Neutrophil (primary cell): ENCODE results near the gene CLIP1.

Experiments
- H3K27ac ChIP-seq: fragments of 200-600 bp; sonication (generic); 2 replicates; pipeline ENCODE4 v1.5.1; 2016; ENCODE audit warnings: mild to moderate bottlenecking, moderate library complexity
- H3K27me3 ChIP-seq: fragments of 200-600 bp; sonication (generic); 2 replicates; pipeline ENCODE4 v1.6.0; 2016; ENCODE audit warnings: mild to moderate bottlenecking
- H3K36me3 ChIP-seq: fragments of 200-600 bp; sonication (generic); 2 replicates; pipeline ENCODE4 v1.5.1; 2017
- H3K4me1 ChIP-seq, 2 experiments: fragments of 200-600 bp in 1 of 2; sonication (generic) in 1 of 2; 1 replicate in 1 of 2; 2 replicates in 1 of 2; pipeline versions ENCODE4 v1.5.1 to v1.6.1; 2013 to 2016; ENCODE audit warnings: low read depth in 1 of 2, low read length in 1 of 2, mild to moderate bottlenecking in 1 of 2, moderate library complexity in 1 of 2; ENCODE audit not compliant: control insufficient read depth in 1 of 2, insufficient read depth in 1 of 2
- H3K4me3 ChIP-seq, 2 experiments: fragments of 200-600 bp in 1 of 2; sonication (generic) in 1 of 2; 1 replicate in 1 of 2; 2 replicates in 1 of 2; pipeline ENCODE4 v1.5.1; 2013 to 2016; ENCODE audit warnings: low read depth in 1 of 2, low read length in 1 of 2, mild to moderate bottlenecking in 1 of 2, moderate library complexity in 1 of 2
- H3K9me3 ChIP-seq: fragments of 200-600 bp; sonication (generic); 2 replicates; pipeline ENCODE4 v1.5.1; 2016
- CTCF ChIP-seq: fragments of 200-600 bp; sonication (generic); IDR thresholded peaks from 2 replicates; pipeline ENCODE4 v1.5.1; 2016; ENCODE audit warnings: antibody characterized with exemption

The CLIP1 gene

GRCh38 chr12:122303068-122303467, 119.4 kb downstream of the CLIP1 start:
- Histone ChIP-seq H3K9me3 (no peaks in the 10 kb centered on the region), H3K4me3 (no peak overlapping the region), H3K36me3 (peaks cover 72% of the 10 kb centered on the region), H3K27ac (no peak overlapping the region), H3K4me1 (no peaks in the 10 kb centered on the region), H3K27me3 (no peaks in the 10 kb centered on the region)
- TF ChIP-seq CTCF = no peak

- TF ChIP-seq CTCF = no peak
- H3K27ac ChIP-seq = no peak overlapping the region
- no peaks in the 10 kb centered on the region for H3K9me3 ChIP-seq
- H3K27me3 ChIP-seq = no peaks in the 10 kb centered on the region
- H3K36me3 ChIP-seq = peaks cover 54% of the 10 kb centered on the region
- H3K4me3 ChIP-seq = no peak overlapping the region
- no peaks in the 10 kb centered on the region for H3K4me1 ChIP-seq
These were observed 124.3 kb downstream of the CLIP1 start for GRCh38 chr12:122298071-122298748.

- no peak overlapping the region for H3K4me3 ChIP-seq
- H3K9me3 ChIP-seq = no peaks in the 10 kb centered on the region
- no peaks in the 10 kb centered on the region for H3K27me3 ChIP-seq
- H3K36me3 ChIP-seq = peaks cover 50% of the 10 kb centered on the region
- no peaks in the 10 kb centered on the region for H3K4me1 ChIP-seq
- no peak for TF ChIP-seq CTCF
- H3K27ac ChIP-seq = no peak overlapping the region
These were observed 125.0 kb downstream of the CLIP1 start for GRCh38 chr12:122297494-122297893.

- Histone ChIP-seq H3K27ac (no peak overlapping the region), H3K36me3 (peaks cover 56% of the 10 kb centered on the region), H3K4me3 (no peak overlapping the region), H3K9me3 (no peaks in the 10 kb centered on the region), H3K27me3 (no peaks in the 10 kb centered on the region), H3K4me1 (no peaks in the 10 kb centered on the region)
- TF ChIP-seq CTCF = no peak
These were observed 126.6 kb downstream of the CLIP1 start for GRCh38 chr12:122295877-122296276.

GRCh38 chr12:122293081-122293480, 129.4 kb downstream of the CLIP1 start:
- Histone ChIP-seq H3K27me3 (no peaks in the 10 kb centered on the region), H3K4me1 (no peaks in the 10 kb centered on the region), H3K36me3 (peaks cover 50% of the 10 kb centered on the region), H3K27ac (no peak overlapping the region), H3K4me3 (no peak overlapping the region), H3K9me3 (no peaks in the 10 kb centered on the region)
- no peak for TF ChIP-seq CTCF
